Activated CD4-positive, alpha-beta memory T cell treated with anti-CD3 and anti-CD28 coated beads for 36 hours (primary cell): ENCODE measurements around the gene OLFML2A. TPM values are rescaled to one million over a fixed set of nuclear protein-coding genes. Genes with fewer than 3 reads are reported as not detected.
"Not testable (repeated sequence)": the region's sequence is repeated elsewhere in the genome, so short reads cannot be mapped to it uniquely, and the experiment has no call there.

Experiments
- CTCF ChIA-PET: fragments of 350-600 bp; sonication (Branson Sonifier 250); formaldehyde crosslinking; loops from one replicate; lab custom pipeline; 2021; ENCODE audit warnings: antibody characterized with exemption, inconsistent platforms; lab: Charles Lee
- POLR2A ChIA-PET: fragments of 350-600 bp; sonication (Branson Sonifier 250); formaldehyde crosslinking; loops from one replicate; lab custom pipeline; 2021; ENCODE audit warnings: antibody characterized with exemption; lab: Charles Lee
- DNase-seq: peaks from one replicate; pipeline ENCODE4 v3.0.0-alpha.2; 2020
- H3K27ac Mint-ChIP-seq: one replicate; pipeline ENCODE4 v1.8.0; 2021; ENCODE audit warnings: mixed read lengths
- H3K27me3 Mint-ChIP-seq: one replicate; pipeline ENCODE4 v1.8.0; 2021; ENCODE audit warnings: mixed read lengths
- H3K36me3 Mint-ChIP-seq: one replicate; pipeline ENCODE4 v1.8.0; 2021; ENCODE audit warnings: mixed read lengths
- H3K4me1 Mint-ChIP-seq: one replicate; pipeline ENCODE4 v1.8.0; 2021; ENCODE audit warnings: low read depth, mixed read lengths
- H3K4me3 Mint-ChIP-seq: one replicate; pipeline ENCODE4 v1.8.0; 2021; ENCODE audit warnings: mild to moderate bottlenecking, mixed read lengths
- H3K9me3 Mint-ChIP-seq: one replicate; pipeline ENCODE4 v1.8.0; 2021; ENCODE audit warnings: mixed read lengths
- intact Hi-C: fragments of 100-400 bp; cut with micrococcal nuclease; formaldehyde crosslinking; loops from one replicate; pipeline ENCODE4 v1.15.1; 2023
- total RNA-seq, 2 experiments: library from RNA; stranded (reverse); gene quantifications; one replicate each; pipeline ENCODE4 v1.2.3, GENCODE V29; 2021

OLFML2A gene
- total RNA-seq, 2 experiments from 2014 or later, result not detected

GRCh38 chr9:124838567-124839275 lies 61.8 kb downstream of the OLFML2A start:
- H3K9me3 Mint-ChIP-seq, DNase-seq, POLR2A ChIA-PET, intact Hi-C loops, H3K27ac Mint-ChIP-seq, H3K4me3 Mint-ChIP-seq, H3K4me1 Mint-ChIP-seq, H3K36me3 Mint-ChIP-seq: not testable (repeated sequence)
- H3K27me3 Mint-ChIP-seq, result peaks cover 20% of the 10 kb centered on the region
- CTCF ChIA-PET, result interaction anchor here (0.7 to 3.2 kb wide), 3 partner anchors 14 to 1078 kb away, joined by 3 to 17 read pairs (median 3); partner anchors contain the start of gene WDR38

- Mint-ChIP-seq H3K27ac (no peak overlapping the region), H3K9me3 (no peaks in the 10 kb centered on the region), H3K4me3 (no peak overlapping the region), H3K36me3 (no peaks in the 10 kb centered on the region), H3K4me1 (no peaks in the 10 kb centered on the region), H3K27me3 (peaks cover 17% of the 10 kb centered on the region)
- POLR2A ChIA-PET, result no interaction called here
- intact Hi-C loops, result no loop called here
- DNase-seq, result no peak
- CTCF ChIA-PET, result interaction anchor here (0.9 to 4.8 kb wide), 5 partner anchors 13 to 66 kb away, joined by 3 to 52 read pairs (median 5); partner anchors contain the start of genes OLFML2A and WDR38
Measured at GRCh38 chr9:124839612-124840299, 62.8 kb downstream of the OLFML2A start.

- no peak overlapping the region for H3K27ac Mint-ChIP-seq
- no peaks in the 10 kb centered on the region for H3K36me3 Mint-ChIP-seq
- DNase-seq, result no peak
- no peak overlapping the region for H3K4me3 Mint-ChIP-seq
- CTCF ChIA-PET, result interaction anchor here (0.6 to 4.8 kb wide), 8 partner anchors 12 to 67 kb away, joined by 3 to 52 read pairs (median 4); partner anchors contain the start of genes OLFML2A and WDR38
- no peaks in the 10 kb centered on the region for H3K9me3 Mint-ChIP-seq
- H3K27me3 Mint-ChIP-seq, result peaks cover 17% of the 10 kb centered on the region
- POLR2A ChIA-PET, result no interaction called here
- intact Hi-C loops, result no loop called here
- H3K4me1 Mint-ChIP-seq, result no peaks in the 10 kb centered on the region
Measured at GRCh38 chr9:124840300-124840833, 63.4 kb downstream of the OLFML2A start.

- no peak overlapping the region for H3K27ac Mint-ChIP-seq
- peaks cover 16% of the 10 kb centered on the region for H3K27me3 Mint-ChIP-seq
- intact Hi-C loops, result no loop called here
- H3K36me3 Mint-ChIP-seq, result no peaks in the 10 kb centered on the region
- no peak overlapping the region for H3K4me3 Mint-ChIP-seq
- ChIA-PET CTCF (interaction anchor here (0.6 to 4.8 kb wide), 7 partner anchors 11 to 70 kb away, joined by 3 to 52 read pairs (median 3); partner anchors contain the start of genes NR6A1, OLFML2A and WDR38), POLR2A (no interaction called here)
- H3K9me3 Mint-ChIP-seq, result no peaks in the 10 kb centered on the region
- no peak for DNase-seq
- no peaks in the 10 kb centered on the region for H3K4me1 Mint-ChIP-seq
Measured at GRCh38 chr9:124841075-124841821, 64.3 kb downstream of the OLFML2A start.

GRCh38 chr9:124843456-124844034 lies 66.6 kb downstream of the OLFML2A start:
- intact Hi-C loops, result no loop called here
- Mint-ChIP-seq H3K4me3 (no peak overlapping the region), H3K27ac (no peak overlapping the region), H3K27me3 (peaks cover 5% of the 10 kb centered on the region), H3K36me3 (no peaks in the 10 kb centered on the region), H3K9me3 (no peaks in the 10 kb centered on the region), H3K4me1 (no peaks in the 10 kb centered on the region)
- no peak for DNase-seq
- ChIA-PET CTCF (interaction anchor here (4.8 to 17.0 kb wide), 2 partner anchors 9 to 68 kb away, joined by 52 to 530 read pairs; partner anchors contain the start of genes NR6A1, OLFML2A and WDR38), POLR2A (no interaction called here)

GRCh38 chr9:124844291-124844690 lies 67.4 kb downstream of the OLFML2A start:
- Mint-ChIP-seq H3K27me3 (peaks cover 5% of the 10 kb centered on the region), H3K27ac (no peak overlapping the region), H3K4me1 (no peaks in the 10 kb centered on the region), H3K9me3 (no peaks in the 10 kb centered on the region), H3K4me3 (no peak overlapping the region), H3K36me3 (no peaks in the 10 kb centered on the region)
- CTCF ChIA-PET, result interaction anchor here (4.8 to 17.0 kb wide), 2 partner anchors 8 to 69 kb away, joined by 52 to 530 read pairs; partner anchors contain the start of genes NR6A1, OLFML2A and WDR38
- intact Hi-C loops, result no loop called here
- POLR2A ChIA-PET, result no interaction called here
- no peak for DNase-seq

- H3K27ac Mint-ChIP-seq, H3K4me1 Mint-ChIP-seq, H3K36me3 Mint-ChIP-seq, intact Hi-C loops, H3K9me3 Mint-ChIP-seq, H3K27me3 Mint-ChIP-seq, POLR2A ChIA-PET, DNase-seq, H3K4me3 Mint-ChIP-seq: not testable (repeated sequence)
- CTCF ChIA-PET, result interaction anchor here (17.0 kb wide), 1 partner anchor 71 kb away, joined by 530 read pairs; the partner anchor contains the start of genes NR6A1 and OLFML2A
Measured at GRCh38 chr9:124846467-124846866, 69.5 kb downstream of the OLFML2A start.

- Mint-ChIP-seq H3K4me3 (no peak overlapping the region), H3K9me3 (no peaks in the 10 kb centered on the region), H3K27me3 (peaks cover 3% of the 10 kb centered on the region), H3K27ac (no peak overlapping the region), H3K4me1 (no peaks in the 10 kb centered on the region), H3K36me3 (no peaks in the 10 kb centered on the region)
- CTCF ChIA-PET, result interaction anchor here (17.0 kb wide), 1 partner anchor 71 kb away, joined by 530 read pairs; the partner anchor contains the start of genes NR6A1 and OLFML2A
- POLR2A ChIA-PET, result no interaction called here
- DNase-seq, result no peak
- intact Hi-C loops, result no loop called here
Measured at GRCh38 chr9:124846969-124847368, 70.0 kb downstream of the OLFML2A start.

- ChIA-PET CTCF (interaction anchor here (0.9 to 17.0 kb wide), 2 partner anchors 74 to 84 kb away, joined by 3 to 530 read pairs; partner anchors contain the start of genes NR6A1 and OLFML2A), POLR2A (no interaction called here)
- H3K9me3 Mint-ChIP-seq, result no peaks in the 10 kb centered on the region
- no peak overlapping the region for H3K27ac Mint-ChIP-seq
- no peak for DNase-seq
- intact Hi-C loops, result no loop called here
- H3K36me3 Mint-ChIP-seq, result no peaks in the 10 kb centered on the region
- peaks cover 5% of the 10 kb centered on the region for H3K27me3 Mint-ChIP-seq
- H3K4me3 Mint-ChIP-seq, result no peak overlapping the region
- H3K4me1 Mint-ChIP-seq, result peaks cover 6% of the 10 kb centered on the region
Measured at GRCh38 chr9:124849801-124850200, 72.9 kb downstream of the OLFML2A start.

- peaks cover 4% of the 10 kb centered on the region for H3K27me3 Mint-ChIP-seq
- ChIA-PET POLR2A (interaction anchor here (0.6 to 1.4 kb wide), 4 partner anchors 9 to 81 kb away, joined by 3 to 6 read pairs (median 4); partner anchors contain the start of genes NR6A1 and RPL35), CTCF (interaction anchor here (0.5 to 17.0 kb wide), 21 partner anchors 9 to 384 kb away, joined by 3 to 530 read pairs (median 8); partner anchors contain the start of genes NR6A1, OLFML2A and SCAI)
- intact Hi-C loops, result no loop called here
- peaks cover 4% of the 10 kb centered on the region for H3K36me3 Mint-ChIP-seq
- no peak overlapping the region for H3K4me3 Mint-ChIP-seq
- no peak for DNase-seq
- H3K9me3 Mint-ChIP-seq, result no peaks in the 10 kb centered on the region
- H3K4me1 Mint-ChIP-seq, result peaks cover 9% of the 10 kb centered on the region
- no peak overlapping the region for H3K27ac Mint-ChIP-seq
Measured at GRCh38 chr9:124852121-124852828, 75.3 kb downstream of the OLFML2A start.
